Measurements from ENCODE around the gene GMPR. TPM values are rescaled to one million over a fixed set of nuclear protein-coding genes. Genes with fewer than 3 reads are reported as not detected.
A peak's percentile ranks its signal among the peaks of the same experiment; 100 is the strongest.

The GMPR gene
- total RNA-seq, 1 donor from 2014 or later = 17.6 TPM

- Histone ChIP-seq H3K4me3 (no peak overlapping the region), H3K9me3 (no peaks in the 10 kb centered on the region), H3K36me3 (no peaks in the 10 kb centered on the region), H3K4me1 (peaks cover 35% of the 10 kb centered on the region), H3K27me3 (no peaks in the 10 kb centered on the region), H3K27ac (no peak overlapping the region)
- intact Hi-C loops (cut with DNase I) = loop anchor here (10.0 kb wide), 1 partner anchor 426 kb away; the partner anchor contains the start of gene ATXN1
- TF ChIP-seq CTCF (IDR thresholded peaks at IDR 0.05) = no peak
- DNase-seq = no peak
- ATAC-seq = no peak
Measured at GRCh38 chr6:16339265-16339587, 100.8 kb downstream of the GMPR start.

DNA sequence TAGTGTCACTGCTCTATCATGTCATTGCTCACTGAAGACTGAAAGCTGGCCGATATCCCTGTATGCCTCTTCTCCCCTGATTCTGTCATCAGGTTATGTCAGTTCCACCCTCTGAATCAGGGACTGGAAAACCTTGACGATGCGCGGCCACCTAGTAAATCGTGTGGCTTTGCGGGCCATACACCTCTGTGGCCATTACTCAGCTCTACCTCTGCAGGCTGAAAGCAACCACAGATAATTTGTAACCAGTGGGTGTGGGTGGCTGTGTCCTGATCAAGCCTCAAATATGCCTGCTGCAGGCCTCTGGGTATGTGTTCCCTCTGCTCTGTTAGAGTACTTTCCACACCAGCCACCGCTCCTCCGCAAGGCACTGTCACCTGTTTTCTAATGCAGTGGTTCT, 105.2 kb downstream of the GMPR start:
- H3K9me3 ChIP-seq = no peaks in the 10 kb centered on the region
- TF ChIP-seq CTCF (IDR thresholded peaks at IDR 0.05) = no peak
- H3K36me3 ChIP-seq = no peaks in the 10 kb centered on the region
- intact Hi-C loops (cut with DNase I) = no loop called here
- no peak for ATAC-seq
- H3K4me1 ChIP-seq = peaks cover 24% of the 10 kb centered on the region
- no peak for DNase-seq
- H3K27ac ChIP-seq = no peak overlapping the region
- no peak overlapping the region for H3K4me3 ChIP-seq
- no peaks in the 10 kb centered on the region for H3K27me3 ChIP-seq

- Histone ChIP-seq H3K4me3 (no peak overlapping the region), H3K4me1 (peaks cover 17% of the 10 kb centered on the region), H3K36me3 (no peaks in the 10 kb centered on the region), H3K27ac (peak overlapping the region; percentile 3), H3K9me3 (no peaks in the 10 kb centered on the region), H3K27me3 (no peaks in the 10 kb centered on the region)
- DNase-seq (no peak), ATAC-seq (no peak)
- no peak for TF ChIP-seq CTCF (IDR thresholded peaks at IDR 0.05)
- intact Hi-C loops (cut with DNase I) = no loop called here
Measured at GRCh38 chr6:16344756-16345155, 106.4 kb downstream of the GMPR start.

Other genes with a start within 250 kb of the GMPR start
- 39.5 TPM for gene MYLIP, start 109.5 kb upstream of the GMPR start, total RNA-seq

Measured in upper lobe of right lung (tissue), 1 donor.